Mucosa of rectum (tissue), 2 donors: ENCODE data around the gene ITPRID2.
A peak's percentile ranks its signal among the peaks of the same experiment; 100 is the strongest.

ENCODE experiments used
- H3K27ac ChIP-seq, 2 donors: one replicate each; pipeline ENCODE4 v1.7.0; 2013; ENCODE audit warnings: inconsistent platforms in 2 of 2, low read depth in 2 of 2, low read length in 2 of 2
- H3K27me3 ChIP-seq, 2 donors: one replicate each; pipeline ENCODE4 v1.7.0; 2013; ENCODE audit warnings: low read length in 2 of 2; ENCODE audit not compliant: control insufficient read depth in 2 of 2, insufficient read depth in 2 of 2
- H3K36me3 ChIP-seq, 2 donors: one replicate each; pipeline ENCODE4 v1.7.0; 2013; ENCODE audit warnings: low read length in 2 of 2; ENCODE audit not compliant: control insufficient read depth in 2 of 2, insufficient read depth in 2 of 2
- H3K4me1 ChIP-seq, 2 donors: one replicate each; pipeline ENCODE4 v1.7.0; 2013; ENCODE audit warnings: low read length in 2 of 2, mild to moderate bottlenecking in 1 of 2; ENCODE audit not compliant: control insufficient read depth in 2 of 2, insufficient read depth in 2 of 2
- H3K4me3 ChIP-seq, 2 donors: one replicate each; pipeline ENCODE4 v1.7.0; 2013; ENCODE audit warnings: low read length in 2 of 2
- H3K9ac ChIP-seq, 2 donors: one replicate each; pipeline ENCODE4 v1.7.0; 2013; ENCODE audit warnings: low read length in 2 of 2, low read depth in 1 of 2, mild to moderate bottlenecking in 1 of 2
- H3K9me3 ChIP-seq, 2 donors: one replicate each; pipeline ENCODE4 v1.7.0; 2013; ENCODE audit warnings: low read length in 2 of 2; ENCODE audit not compliant: control insufficient read depth in 2 of 2
- donor health status: healthy.
- donor health status: Normal muscosa, but diverticular disease.

ITPRID2 gene

GRCh38 chr2:181892799-181893435 is 1.4 kb downstream of the ITPRID2 start:
- Histone ChIP-seq H3K4me3 (peak overlapping the region; percentile 94 to 98), H3K9ac (peak overlapping the region; percentile 88 to 99), H3K27me3 (no peaks in the 10 kb centered on the region), H3K9me3 (no peaks in the 10 kb centered on the region), H3K36me3 (no peaks in the 10 kb centered on the region), H3K27ac (peak overlapping the region; percentile 96 to 98), H3K4me1 (peaks cover 6 to 22% of the 10 kb centered on the region in 2 donors)

GRCh38 chr2:181894381-181894780 is 2.9 kb downstream of the ITPRID2 start:
- peak overlapping the region; percentile 66 to 88 for H3K9ac ChIP-seq
- H3K4me3 ChIP-seq, result peak overlapping the region; percentile 94 to 98
- H3K9me3 ChIP-seq, result no peaks in the 10 kb centered on the region
- no peaks in the 10 kb centered on the region for H3K27me3 ChIP-seq
- H3K36me3 ChIP-seq, result peaks cover under 1 to 7% of the 10 kb centered on the region in 2 donors
- H3K4me1 ChIP-seq, result peaks cover 8 to 23% of the 10 kb centered on the region in 2 donors
- peak overlapping the region; percentile 33 to 96 for H3K27ac ChIP-seq

- Histone ChIP-seq H3K4me3 (peak overlapping the region; percentile 52 to 98), H3K36me3 (peaks cover 14 to 19% of the 10 kb centered on the region in 2 donors), H3K9ac (peak overlapping the region; percentile 49 to 58), H3K27me3 (no peaks in the 10 kb centered on the region), H3K27ac (peak overlapping the region; percentile 83 to 87), H3K9me3 (no peaks in the 10 kb centered on the region), H3K4me1 (peaks cover 11 to 36% of the 10 kb centered on the region in 2 donors)
Measured at GRCh38 chr2:181895818-181896217, 4.3 kb downstream of the ITPRID2 start.

GRCh38 chr2:181896286-181896685 is 4.8 kb downstream of the ITPRID2 start:
- peak overlapping the region; percentile 27 to 58 for H3K9ac ChIP-seq
- H3K27ac ChIP-seq, result peak overlapping the region; percentile 68 to 87
- H3K36me3 ChIP-seq, result peaks cover 18 to 23% of the 10 kb centered on the region in 2 donors
- H3K9me3 ChIP-seq, result no peaks in the 10 kb centered on the region
- peaks cover 9 to 34% of the 10 kb centered on the region in 2 donors for H3K4me1 ChIP-seq
- no peaks in the 10 kb centered on the region for H3K27me3 ChIP-seq
- peak overlapping the region; percentile 52 to 98 for H3K4me3 ChIP-seq

GRCh38 chr2:181900007-181900651 is 8.6 kb downstream of the ITPRID2 start:
- H3K36me3 ChIP-seq, result peaks cover 39 to 41% of the 10 kb centered on the region in 2 donors
- H3K4me1 ChIP-seq, result peaks cover 5 to 28% of the 10 kb centered on the region in 2 donors
- peak overlapping the region; percentile 32 to 69 for H3K27ac ChIP-seq
- no peaks in the 10 kb centered on the region for H3K9me3 ChIP-seq
- H3K4me3 ChIP-seq, result no peak overlapping the region
- H3K27me3 ChIP-seq, result no peaks in the 10 kb centered on the region
- H3K9ac ChIP-seq, result no peak overlapping the region

- no peak overlapping the region for H3K9ac ChIP-seq
- peaks cover 8 to 20% of the 10 kb centered on the region in 2 donors for H3K4me1 ChIP-seq
- H3K36me3 ChIP-seq, result peaks cover 46 to 56% of the 10 kb centered on the region in 2 donors
- no peak overlapping the region for H3K27ac ChIP-seq
- H3K9me3 ChIP-seq, result no peaks in the 10 kb centered on the region
- no peak overlapping the region for H3K4me3 ChIP-seq
- no peaks in the 10 kb centered on the region for H3K27me3 ChIP-seq
Measured at GRCh38 chr2:181902625-181903024, 11.1 kb downstream of the ITPRID2 start.

- Histone ChIP-seq H3K27ac (no peak overlapping the region), H3K4me1 (peaks cover 7 to 15% of the 10 kb centered on the region in 2 donors), H3K9ac (no peak overlapping the region), H3K36me3 (peaks cover 42 to 58% of the 10 kb centered on the region in 2 donors), H3K27me3 (no peaks in the 10 kb centered on the region), H3K9me3 (no peaks in the 10 kb centered on the region), H3K4me3 (no peak overlapping the region)
Measured at GRCh38 chr2:181904022-181904632, 12.6 kb downstream of the ITPRID2 start.

- peaks cover 4 to 5% of the 10 kb centered on the region in 2 donors for H3K4me1 ChIP-seq
Measured at GRCh38 chr2:181907057-181907456, 15.5 kb downstream of the ITPRID2 start.

GRCh38 chr2:181907635-181908034 is 16.1 kb downstream of the ITPRID2 start:
- H3K9ac ChIP-seq, result no peak overlapping the region
- peaks cover 23 to 42% of the 10 kb centered on the region in 2 donors for H3K36me3 ChIP-seq
- no peak overlapping the region for H3K4me3 ChIP-seq
- H3K9me3 ChIP-seq, result no peaks in the 10 kb centered on the region
- H3K4me1 ChIP-seq, result peaks cover 4 to 5% of the 10 kb centered on the region in 2 donors
- H3K27me3 ChIP-seq, result no peaks in the 10 kb centered on the region
- H3K27ac ChIP-seq, result no peak overlapping the region

More at GRCh38 chr2:181907057-181907456, 15.5 kb downstream of the ITPRID2 start:
- H3K36me3 ChIP-seq, result peaks cover 24 to 45% of the 10 kb centered on the region in 2 donors
- no peak overlapping the region for H3K27ac ChIP-seq
- H3K9me3 ChIP-seq, result no peaks in the 10 kb centered on the region
- no peak overlapping the region for H3K9ac ChIP-seq
- H3K4me3 ChIP-seq, result no peak overlapping the region
- no peaks in the 10 kb centered on the region for H3K27me3 ChIP-seq
